Activated CD4-positive, alpha-beta T cell treated with anti-CD3 and anti-CD28 coated beads, Interleukin-10, Interleukin-2, amounts not matched to agents 100 ng/mL and 50 ng/mL, durations not matched to agents 16 hours and 8 hours (primary cell): ENCODE results near the gene ZGLP1.

ENCODE experiments used
- DNase-seq: peaks from one replicate; pipeline ENCODE4 v3.0.0-alpha.2; 2020

ZGLP1 gene

DNA sequence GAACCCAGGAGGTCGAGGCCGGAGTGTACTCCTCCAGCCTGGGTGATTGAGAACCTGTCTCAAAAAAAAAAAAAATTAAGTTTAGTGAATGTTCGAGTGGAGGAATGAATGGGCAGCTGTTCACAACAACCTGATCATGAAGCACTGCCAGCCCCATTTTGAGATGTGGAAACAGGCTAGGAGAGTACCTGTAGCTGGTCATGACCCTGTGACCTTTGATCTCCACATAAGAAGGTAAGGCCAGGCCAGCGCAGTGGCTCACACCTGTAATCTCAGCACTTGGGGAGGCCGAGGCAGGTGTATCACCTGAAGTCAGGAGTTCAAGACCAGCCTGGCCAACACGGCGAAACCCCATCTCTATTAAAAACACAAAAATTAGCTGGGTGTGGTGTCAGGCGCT lies 16.1 kb upstream of the ZGLP1 start:
- no peak for DNase-seq

DNA sequence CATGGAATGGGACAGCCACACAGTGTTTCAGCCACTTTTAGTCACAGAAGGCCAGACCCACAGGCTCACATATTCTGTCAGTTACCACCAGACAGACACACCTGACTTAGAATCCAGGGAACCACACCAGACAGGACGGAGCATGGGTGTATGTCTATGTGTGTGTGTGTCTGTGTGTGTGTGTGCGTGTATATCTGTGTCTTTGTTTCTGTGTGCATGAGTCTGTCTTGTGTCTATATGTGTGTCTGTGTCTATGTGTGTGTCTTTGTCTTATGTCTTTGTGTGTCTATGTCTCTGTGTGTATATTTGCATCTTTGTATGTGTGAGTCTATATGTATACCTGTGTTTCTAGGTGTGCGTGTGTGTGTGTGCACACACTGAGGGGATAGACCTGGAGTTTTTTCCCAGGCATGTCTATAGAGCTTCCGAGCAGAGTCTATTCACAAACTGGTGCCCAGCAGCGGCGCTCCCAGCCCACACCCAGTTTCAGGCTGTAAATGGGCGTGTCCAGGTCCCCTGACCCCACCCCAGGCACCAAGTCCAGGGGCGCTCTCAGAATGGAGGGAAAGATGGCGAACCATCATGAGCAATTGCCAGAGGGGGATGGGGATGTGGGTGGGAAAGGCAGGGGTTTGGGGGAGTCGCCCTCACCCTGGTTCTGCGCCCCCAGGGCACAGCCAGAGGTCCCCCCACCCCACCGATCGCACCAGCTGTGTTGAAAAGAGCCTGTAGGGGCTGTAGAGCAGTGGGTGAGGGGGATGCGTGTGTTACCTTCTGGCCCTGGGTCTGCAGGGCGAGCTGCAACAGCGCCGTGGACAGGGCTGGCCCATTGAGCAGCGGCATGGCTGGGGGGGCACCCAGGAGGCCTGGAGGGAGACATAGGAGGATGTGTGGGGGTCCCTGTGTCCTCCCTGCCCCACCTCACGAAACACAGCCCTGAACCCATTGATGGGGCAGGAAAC lies 12.5 kb upstream of the ZGLP1 start:
- no peak for DNase-seq

DNA sequence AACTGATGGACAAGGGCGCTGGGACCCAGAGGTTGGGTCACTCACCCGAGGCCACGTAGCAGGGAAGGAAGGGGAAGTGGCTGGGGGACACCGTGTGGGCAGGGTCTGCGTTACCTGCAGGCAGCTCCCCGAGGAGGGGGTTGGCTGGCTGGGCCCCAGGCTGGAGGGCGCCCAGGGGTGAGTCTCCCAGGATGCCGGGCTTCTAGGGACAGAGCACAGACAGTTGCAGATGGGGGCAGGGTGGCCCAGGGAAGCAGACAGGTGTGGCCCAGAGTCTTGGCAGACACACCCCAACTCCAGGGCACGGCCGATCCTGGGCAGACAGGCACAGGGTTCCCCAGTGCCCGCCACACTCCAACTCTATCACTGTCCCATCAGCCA lies 11.8 kb upstream of the ZGLP1 start:
- no peak for DNase-seq

DNA sequence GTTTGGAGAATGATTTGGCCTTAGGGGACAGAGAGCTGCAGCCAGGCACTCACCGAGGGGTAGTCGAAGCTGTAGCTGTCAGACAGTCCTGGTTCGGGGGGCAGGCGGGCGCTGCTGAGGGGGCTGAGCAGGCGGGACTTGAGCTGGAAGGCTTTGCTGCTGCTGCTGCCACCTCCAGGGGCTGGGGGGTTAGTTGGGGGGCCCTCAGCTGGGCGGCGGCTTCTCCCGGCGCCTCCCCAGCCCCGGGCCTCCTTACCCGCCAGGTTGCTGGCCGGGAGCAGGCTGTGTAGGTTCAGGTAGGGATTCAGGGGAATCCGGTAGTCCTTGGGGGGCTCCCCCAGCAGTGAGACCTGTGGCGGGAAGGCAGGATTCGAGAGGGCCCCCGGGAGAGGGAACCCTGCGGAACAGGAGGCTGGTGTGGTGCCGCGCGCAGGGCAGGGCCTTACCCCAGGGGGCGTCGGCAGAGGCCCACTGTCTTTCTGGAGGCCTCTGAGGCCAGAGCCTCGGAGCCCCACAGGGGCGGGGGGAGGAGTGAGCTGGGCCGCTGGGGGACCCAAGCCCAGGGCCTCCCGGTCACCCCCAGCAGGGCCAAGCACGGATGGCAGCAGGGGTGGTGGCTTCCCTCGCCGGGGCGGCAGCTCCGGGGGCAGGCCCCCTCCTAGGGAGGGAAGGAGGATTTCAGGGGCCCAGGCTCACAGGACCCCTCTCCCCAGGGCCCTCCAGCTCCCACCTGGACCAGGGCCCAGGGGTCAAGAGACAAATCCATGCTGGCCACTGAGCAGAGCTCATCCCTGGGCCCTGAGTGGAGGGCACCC lies 11.2 kb upstream of the ZGLP1 start:
- DNase-seq, result no peak

DNA sequence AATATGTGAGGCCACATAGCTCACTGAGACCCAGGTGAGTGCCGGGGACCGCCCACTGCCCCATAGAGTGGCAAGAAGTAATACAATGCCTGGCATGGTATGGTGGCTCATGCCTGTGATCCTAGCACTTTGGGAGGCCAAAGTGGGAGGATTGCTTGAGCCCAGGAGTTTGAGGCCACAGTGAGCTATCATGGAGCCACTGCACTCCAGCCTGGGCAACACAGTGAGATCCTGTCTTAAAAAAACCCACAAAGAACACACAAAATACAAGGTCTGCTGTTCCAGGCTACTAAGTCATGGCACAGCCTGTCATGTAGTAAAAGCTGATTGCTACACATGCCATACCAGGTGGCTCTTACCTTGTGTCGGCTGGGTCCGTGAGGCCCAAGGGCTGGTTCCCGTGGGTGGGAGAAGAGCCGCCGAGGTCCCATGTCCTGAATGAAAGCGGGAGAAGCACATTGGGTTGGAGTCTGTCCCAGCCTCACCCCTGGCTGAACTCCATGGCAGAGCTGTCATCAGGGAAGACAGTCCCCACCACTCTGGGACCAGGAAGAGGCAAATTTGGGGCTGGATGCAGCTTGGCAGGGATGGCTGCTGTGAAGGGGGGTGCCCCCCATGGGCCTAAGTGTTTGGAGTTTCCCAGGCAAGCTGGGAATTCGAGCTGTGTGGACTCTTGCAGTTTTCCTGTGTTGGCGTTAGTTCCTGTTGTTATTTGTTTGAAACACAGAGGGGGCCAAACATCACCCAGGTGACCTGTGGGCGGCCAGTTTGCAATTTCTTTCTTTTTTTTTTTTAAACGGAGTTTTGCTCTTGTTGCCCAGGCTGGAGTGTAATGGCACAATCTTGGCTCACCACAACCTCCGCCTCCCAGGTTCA lies 9.4 kb upstream of the ZGLP1 start:
- DNase-seq, result no peak

DNA sequence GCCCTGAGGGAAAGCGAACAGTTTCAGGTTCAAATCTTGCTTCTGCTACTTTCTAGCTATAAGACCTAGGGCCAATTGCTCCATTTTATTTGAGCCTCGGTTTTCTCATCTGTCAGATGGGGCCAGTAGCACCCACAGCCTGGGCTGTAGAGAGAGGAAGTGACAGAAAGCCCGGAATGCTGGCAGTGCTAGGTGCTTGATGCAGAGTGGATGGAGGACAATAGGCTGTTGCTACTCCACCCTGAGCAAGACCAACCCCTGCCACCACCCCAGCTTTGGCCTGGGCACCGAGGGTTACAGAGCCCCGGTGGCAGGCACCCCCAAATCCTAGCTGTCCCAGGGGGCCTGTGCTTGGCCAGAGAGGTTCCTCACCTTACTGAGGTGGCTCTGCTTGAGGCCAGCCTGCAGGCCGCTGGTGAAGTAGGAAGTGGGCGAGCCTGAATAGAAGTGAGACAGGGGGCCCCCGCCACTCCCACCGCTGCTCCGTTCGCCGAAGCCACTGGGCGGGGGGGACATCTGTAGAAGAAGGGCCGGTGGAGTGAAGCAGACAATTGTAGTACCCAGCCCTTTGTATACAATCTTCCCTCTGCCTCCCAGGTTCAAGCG lies 8.3 kb upstream of the ZGLP1 start:
- DNase-seq, result no peak

DNA sequence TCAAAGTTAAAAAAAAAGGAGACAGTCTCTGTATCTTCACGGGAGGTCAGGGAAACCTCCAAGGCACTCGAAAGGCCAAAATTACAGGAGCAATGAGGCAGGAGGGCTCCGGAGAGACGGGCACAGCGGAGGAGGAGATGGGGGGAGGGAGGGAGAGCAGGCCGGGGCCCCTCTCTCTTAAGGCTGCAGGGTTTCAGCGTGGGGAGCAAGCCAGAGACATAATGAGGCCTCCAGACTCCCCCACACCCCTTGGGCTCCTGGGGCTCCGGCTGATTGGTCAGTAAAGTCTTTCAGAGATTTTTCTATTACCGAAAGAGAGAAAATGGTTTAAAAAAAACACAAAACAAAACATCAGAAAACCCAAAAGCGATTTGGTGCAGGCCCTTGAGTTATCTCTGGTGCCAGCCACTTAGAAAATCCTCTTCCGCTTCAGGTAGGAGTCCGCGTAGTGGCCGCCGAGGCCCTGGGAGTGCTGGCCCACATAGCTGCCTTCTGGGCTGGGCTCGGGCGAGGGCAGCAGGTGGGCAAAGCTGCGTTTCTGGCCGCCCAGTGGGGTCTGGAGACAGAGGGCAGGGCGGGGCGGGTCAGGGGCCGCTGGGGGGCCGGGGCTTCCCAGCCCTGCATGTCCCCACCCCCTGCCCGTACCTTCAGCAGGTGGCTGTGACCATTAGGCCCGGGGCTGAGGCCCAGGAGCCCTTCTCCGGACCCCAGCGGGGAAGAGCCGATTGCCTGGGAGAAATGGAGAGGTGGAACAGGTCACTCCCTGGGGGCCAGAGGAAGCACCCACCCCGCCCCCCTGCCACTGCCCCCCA lies 7.6 kb upstream of the ZGLP1 start:
- DNase-seq, result no peak

DNA sequence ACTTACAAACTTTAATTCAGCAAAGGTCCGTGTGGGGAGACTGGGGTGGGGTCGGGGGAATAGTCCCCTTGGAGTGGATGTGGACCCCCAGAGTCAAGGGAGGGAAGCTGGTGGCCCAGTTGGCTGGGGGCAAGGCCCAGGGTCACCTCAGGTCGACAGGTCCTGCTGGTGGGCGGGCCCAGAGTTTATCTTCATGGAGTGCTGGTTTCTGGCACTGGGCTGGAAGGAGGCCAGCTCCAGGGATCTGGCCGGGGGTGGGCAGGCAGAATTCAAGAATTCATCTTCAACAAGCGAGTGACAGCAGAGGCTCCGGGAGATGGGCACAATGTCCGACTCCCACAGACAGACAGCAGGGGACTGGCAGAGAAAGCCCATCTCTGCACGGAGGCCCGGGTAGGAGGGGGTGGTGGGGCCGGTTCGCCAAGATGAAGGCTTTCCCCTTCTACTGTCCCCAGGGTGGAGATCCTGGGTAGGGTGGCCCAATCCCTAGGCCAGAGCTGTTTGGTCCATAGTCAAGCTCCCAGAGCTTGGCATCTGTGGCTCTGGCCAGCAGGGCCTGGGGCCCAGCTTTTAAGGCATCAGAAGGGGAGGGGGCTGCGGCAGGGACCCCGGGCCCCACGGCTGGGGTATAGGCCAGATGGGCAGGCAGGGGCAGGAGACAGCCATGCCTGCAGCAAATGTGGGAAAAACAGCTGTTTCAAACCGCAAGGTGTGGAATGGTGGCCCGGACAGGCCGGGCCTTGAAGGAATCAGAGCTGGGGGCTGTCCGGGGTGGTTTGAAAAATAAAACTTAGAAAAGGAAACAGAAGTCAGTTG lies 6.8 kb upstream of the ZGLP1 start:
- DNase-seq, result no peak

DNA sequence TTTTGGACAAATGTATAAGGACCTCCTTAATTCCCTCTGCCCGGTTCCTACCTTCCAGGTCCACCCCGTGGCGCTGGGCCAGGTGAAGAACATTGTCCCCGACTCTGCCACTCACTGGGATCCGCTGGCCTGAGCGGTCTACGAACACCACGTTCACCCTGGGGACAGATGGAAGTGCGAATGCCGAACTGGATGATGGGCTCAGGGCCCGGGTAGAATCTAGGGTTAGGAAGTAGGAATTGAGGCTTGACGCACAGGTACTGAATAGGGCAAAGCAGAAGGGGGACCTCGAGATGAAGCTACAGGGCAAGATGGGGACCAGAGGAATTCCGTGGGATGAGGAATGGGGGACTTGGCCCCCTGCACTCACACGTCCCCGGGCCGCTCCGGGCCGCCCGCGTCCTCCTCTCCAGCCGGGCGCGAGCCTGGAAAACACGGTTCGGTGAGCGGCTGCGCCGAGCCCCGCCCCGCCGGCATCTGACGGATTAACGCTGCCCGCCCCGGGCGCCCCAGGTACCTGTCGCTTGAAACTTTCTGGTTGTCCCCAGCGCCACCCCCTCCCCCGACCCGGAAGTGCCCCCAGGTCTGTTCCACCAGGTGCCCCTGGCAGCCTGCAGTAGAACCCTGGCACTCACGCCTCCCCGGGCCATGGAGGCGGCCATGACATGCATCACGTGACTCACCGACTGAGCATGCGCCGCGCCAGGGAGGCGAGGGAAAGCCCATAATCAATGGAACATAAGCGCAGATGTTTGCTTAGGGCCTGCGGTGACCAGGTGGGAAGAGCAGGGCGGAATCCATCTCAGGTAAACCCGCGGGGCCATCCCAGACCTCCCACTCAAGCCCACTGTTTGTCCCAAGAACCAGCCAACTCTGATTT lies 6.0 kb upstream of the ZGLP1 start, which contains the start of gene FDX2:
Gene FDX2, minus strand, starts transcription at position 681 of the 880 bp plus-strand sequence. Its CDS starts 19 bp downstream, at position 662.
- DNase-seq, result peak; percentile 93

DNA sequence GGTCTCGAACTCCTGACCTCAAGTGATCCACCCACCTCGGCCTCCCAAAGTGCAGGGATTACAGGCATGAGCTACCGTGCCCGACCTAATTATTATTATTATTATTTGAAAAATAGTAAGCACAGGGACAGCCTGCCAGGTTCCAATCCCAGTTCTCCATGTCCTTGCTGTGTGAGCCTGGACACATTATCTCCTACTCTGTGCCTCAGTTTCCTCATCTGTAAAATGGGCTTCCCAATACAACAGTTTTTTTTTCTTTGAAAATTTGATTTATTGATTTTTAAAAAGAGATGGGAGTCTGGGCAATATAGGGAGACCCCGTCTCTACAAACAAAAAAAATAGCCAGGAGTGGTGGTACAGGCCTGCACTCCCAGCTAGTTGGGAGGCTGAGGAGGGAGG lies 3.3 kb downstream of the ZGLP1 start:
- no peak for DNase-seq

DNA sequence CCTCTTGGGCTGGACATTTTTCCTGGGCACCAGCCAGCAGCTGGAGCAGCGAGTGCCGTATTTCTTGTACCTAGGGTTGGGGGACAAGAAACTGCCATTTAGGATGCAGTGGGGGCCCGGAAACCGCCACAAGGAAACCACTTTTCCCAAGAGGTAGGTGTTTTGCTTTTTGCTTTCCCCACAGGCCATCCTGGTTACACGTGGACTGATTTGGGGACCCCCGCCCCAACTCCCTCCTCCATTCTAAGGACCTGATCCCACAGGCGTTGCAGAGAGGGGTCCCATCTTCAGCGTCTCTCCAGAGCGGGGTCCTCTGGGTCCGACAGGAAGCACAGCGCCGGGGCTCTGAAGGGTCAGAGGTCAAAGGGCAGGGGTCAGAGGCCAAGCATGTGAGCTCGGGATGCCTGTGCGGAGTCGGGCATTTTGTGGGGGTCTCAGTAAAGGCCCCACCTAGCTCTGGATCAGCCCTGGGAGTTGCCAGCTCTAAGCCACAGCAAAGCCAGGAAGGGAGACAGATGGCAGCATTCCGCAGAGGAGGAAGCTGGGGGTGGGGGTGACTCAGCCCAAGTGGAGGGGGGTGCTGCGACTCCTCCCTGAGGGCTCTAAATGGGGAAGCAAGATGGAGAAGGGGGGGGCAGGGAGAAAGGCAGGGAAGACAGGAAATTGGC lies 4.3 kb downstream of the ZGLP1 start:
- DNase-seq, result no peak

DNA sequence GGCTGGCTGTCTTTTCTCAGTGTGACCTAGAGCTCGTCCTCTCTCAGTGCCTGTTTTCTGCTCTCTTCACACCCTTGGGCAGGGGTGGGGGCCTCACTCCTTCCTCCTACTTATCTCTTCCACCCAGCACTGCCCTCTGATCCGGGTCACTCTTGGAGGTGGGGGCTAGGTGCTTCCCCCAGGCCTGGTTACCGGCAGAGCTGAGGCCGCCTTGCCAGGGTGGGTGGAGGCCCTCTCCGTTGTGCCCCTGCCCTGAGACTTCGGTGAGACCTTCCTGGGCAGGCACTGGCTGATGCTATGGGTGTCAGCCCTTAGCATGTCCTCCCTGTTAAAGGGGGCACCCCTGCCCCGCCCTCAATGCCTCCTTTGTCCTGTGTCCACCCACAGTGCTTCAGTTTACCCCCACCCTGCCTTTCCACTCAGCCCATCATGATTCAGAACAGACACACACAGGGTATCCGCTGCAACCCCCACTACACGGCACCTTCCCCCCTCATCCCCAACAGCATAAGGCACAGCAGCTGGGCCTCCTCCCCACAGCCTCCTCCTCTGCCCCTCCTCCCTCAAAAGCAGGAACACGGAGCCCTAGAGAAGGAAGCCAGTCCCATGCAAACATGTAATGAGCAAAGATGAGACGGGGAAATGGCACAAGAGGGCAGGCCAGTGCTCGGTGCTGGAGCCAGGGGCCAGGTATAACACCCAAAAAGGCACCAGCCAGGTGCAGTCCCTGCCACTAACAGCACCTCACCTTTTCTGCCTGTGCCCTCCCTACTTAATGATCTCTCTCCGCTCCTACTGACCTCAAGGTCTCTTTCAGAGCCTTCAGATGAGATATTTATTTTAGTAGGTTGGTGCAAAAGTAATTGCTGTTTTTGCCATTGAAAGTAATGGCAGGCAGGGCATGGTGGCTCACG lies 9.8 kb downstream of the ZGLP1 start:
- DNase-seq, result no peak

DNA sequence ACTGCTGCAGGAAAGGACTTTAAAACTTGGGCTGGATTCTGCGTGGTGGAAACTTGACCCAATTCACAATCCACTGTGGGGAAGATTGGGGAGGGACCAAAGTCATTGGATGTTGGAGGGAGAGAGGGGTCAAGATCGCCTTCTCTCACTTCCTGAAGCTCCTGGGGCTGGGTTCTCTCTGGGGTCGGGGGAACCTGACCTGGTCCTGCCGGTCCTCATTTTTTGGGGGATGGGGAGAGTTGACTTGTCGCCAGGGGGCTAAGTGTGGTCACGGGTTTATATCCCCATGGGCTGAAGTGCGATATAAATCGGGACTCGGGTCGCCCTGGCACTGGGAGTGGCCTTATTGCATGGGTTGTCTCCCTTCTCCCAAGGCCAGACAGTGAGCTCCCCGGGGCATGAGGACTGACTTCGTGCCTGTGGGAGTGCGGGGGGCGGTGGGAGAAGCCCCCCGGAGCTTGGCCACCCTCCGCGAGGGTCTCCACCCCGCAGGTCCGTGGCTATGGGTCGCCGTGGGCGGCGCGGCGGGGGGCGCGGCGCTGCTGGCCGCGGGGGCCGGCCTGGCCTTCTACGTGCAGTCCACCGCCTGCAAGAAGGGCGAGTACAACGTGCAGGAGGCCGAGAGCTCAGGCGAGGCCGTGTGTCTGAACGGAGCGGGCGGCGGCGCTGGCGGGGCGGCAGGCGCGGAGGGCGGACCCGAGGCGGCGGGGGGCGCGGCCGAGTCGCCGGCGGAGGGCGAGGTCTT lies 13.6 kb downstream of the ZGLP1 start:
- DNase-seq, result no peak

DNA sequence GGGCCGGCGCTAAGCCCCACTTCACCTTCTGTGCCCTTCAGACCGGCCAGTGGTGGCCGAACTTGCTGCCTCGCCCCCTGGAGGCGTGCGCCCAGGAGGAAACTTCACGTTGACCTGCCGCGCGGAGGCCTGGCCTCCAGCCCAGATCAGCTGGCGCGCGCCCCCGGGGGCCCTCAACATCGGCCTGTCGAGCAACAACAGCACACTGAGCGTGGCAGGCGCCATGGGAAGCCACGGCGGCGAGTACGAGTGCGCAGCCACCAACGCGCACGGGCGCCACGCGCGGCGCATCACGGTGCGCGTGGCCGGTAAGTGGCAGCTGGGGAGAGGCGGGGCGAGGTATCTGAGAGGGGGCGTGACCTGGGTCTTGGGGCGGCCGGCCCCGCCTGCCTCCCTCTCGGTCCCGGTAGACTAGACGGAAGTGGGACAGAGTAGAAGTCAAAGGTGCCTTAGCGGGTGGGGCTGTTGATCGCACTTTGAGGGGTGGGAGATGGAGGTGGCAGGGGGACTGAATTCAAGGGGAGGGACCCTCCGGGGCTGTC lies 14.2 kb downstream of the ZGLP1 start:
- peak; percentile 58 for DNase-seq

DNA sequence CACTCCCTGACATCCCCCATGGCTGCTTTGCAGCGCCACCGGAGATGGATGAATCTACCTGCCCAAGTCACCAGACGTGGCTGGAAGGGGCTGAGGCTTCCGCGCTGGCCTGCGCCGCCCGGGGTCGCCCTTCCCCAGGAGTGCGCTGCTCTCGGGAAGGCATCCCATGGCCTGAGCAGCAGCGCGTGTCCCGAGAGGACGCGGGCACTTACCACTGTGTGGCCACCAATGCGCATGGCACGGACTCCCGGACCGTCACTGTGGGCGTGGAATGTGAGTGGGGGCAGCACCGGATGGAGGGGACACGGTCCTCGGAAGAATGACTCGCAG lies 15.3 kb downstream of the ZGLP1 start:
- DNase-seq, result no peak

DNA sequence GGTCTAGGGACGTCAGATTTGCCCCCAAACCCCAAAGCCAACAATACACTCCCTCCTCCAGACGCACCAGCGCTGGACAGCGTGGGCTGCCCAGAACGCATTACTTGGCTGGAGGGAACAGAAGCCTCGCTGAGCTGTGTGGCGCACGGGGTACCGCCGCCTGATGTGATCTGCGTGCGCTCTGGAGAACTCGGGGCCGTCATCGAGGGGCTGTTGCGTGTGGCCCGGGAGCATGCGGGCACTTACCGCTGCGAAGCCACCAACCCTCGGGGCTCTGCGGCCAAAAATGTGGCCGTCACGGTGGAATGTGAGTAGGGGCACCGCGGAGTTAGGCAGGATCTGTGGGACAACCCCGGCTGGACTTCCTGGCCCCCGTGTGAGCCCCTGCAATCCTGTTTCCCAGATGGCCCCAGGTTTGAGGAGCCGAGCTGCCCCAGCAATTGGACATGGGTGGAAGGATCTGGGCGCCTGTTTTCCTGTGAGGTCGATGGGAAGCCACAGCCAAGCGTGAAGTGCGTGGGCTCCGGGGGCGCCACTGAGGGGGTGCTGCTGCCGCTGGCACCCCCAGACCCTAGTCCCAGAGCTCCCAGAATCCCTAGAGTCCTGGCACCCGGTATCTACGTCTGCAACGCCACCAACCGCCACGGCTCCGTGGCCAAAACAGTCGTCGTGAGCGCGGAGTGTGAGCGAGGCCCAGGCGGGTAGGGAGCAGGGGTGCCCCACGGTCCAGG lies 15.8 kb downstream of the ZGLP1 start:
- DNase-seq, result no peak
